Measurements from ENCODE around the gene NTN5.
"Not testable (repeated sequence)": the region's sequence is repeated elsewhere in the genome, so short reads cannot be mapped to it uniquely, and the experiment has no call there.

Gene NTN5

GRCh38 chr19:48639483-48640375 lies 33.1 kb downstream of the NTN5 start:
- no peak for DNase-seq

- no peak for DNase-seq
Measured at GRCh38 chr19:48638831-48639381, 33.9 kb downstream of the NTN5 start.

GRCh38 chr19:48637948-48638830 lies 34.6 kb downstream of the NTN5 start:
- peak; percentile 94 for DNase-seq

GRCh38 chr19:48637449-48637947 lies 35.3 kb downstream of the NTN5 start:
- DNase-seq, result peak; percentile 99

- no peak for DNase-seq
Measured at GRCh38 chr19:48636859-48637448, 35.9 kb downstream of the NTN5 start, which contains the start of gene DBP. Gene DBP, minus strand, starts transcription at chr19:48637379. Its CDS starts 385 bp downstream, at chr19:48636994.

GRCh38 chr19:48635966-48636858 lies 36.6 kb downstream of the NTN5 start:
- no peak for DNase-seq

- DNase-seq, result peak; percentile 50
Measured at GRCh38 chr19:48635263-48635965, 37.4 kb downstream of the NTN5 start.

DNA sequence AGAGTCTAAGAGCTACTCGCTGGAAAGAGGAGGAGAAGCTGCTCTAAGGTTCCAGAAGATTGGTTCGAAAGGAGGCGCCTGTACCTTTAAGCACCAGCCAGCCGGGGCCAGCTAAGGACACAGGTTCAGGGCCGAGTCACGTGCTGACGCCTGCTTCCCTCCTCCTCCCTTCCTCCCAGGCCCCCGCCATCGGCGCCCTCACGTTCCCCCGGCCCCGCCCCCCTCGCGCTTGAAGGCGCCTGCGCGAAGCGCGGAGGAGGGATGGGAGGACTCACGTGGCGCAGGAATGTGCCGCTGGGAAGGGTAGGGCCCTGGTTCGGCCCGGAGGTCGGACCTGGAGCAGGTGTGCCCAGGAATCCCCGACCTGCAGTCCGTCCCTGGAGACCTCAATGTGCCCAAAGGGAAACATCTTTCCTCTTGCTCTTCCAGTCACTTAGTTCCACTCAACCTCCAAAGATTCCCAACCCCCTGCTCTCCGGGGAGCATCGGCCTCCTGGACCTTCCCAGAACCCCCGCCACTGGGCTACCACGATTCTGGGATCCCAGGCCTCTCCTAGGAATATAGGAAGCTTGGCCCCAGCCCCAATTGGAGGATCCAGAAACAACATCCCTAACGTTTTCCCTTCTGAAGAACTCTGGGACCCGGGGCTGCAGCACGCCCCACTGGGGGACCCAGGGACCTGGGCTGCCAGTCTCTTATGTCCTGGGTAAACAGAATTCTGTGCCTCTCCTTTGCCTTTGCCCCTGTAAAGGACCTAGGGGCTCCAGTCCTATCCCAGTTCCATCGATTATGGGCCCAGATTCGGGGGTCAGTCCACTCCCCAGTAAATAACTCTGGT lies 38.2 kb downstream of the NTN5 start:
- peak; percentile 96 for DNase-seq

DNA sequence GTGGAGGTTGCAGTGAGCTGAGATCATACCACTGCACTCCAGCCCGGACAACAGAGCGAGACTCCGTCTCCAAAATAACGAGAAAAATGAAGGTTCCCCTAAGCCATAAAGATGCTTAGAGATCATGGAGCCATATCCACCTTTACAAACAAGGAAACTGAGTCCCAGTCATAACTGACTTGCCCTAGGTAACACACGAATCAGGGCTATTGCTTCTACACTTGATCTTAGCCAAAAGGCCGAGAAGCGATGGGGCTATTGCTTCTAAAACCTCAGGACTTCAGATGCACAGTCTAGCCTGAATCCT lies 38.8 kb downstream of the NTN5 start:
- DNase-seq, result no peak

DNA sequence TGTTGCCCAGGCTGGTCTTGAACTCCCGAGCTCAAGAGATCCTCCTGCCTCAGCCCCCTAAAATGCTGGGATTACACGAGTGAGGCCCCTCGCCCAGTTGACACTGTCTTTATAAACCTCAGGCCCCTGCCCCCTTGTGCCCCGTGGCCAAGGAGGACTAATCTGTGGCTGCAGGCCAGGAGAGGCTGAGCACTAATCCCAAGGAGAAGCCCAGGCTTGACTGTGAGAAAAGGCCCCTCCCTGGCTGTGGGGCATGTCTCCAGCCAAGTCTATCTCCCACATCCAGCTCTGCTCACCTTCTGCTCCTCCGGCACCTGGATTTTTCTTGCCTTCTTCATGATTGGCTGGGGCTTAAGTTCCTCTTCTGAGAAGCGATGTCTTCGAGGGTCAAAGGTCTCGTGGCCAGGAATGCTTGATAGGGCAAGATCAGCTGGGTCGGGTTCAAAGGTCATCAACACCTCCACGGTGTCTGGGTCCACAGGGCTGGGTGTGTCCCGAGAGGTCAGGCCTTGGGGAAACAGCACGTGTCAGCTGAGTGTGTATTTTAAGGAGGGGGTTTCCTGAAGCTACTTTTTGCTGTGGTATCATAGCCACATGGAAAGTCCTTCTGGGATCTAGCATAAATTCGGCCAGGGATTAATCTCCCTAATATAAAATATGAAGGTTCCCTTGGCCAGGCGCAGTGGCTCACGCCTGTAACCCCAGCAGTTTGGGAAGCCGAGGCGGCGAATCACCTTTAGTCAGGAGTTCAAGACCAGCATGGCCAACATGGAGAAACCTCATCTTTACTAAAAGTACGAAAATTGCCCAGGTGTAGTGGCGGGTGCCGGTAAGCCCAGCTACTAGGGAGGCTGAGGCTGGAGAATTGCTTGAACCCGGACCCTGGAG lies 39.4 kb downstream of the NTN5 start:
- no peak for DNase-seq

DNA sequence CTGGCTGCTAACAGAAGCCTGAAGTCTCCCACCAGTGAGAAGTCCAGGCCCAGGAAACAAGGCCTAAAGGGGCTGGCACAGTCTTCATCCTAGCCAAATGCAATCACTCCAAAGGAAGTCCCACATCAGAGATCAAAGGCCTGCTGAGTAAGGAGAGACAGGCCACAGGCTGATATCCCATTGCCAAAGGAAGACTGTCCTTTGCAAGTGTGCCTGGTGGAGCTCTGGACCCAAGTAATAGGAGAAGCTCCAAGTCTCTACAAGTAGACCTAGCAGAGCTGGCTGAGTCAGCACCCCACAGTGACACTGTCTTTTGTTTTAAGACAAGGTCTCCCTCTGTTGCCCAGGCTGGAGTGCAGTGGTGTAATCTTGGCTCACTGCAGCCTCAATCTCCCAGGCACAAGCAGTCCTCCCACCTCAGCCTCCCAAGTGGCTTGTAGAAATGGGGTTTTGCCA lies 40.1 kb downstream of the NTN5 start:
- peak; percentile 52 for DNase-seq

GRCh38 chr19:48632286-48632685 lies 40.5 kb downstream of the NTN5 start:
- not testable (repeated sequence) for DNase-seq

GRCh38 chr19:48631225-48631624 lies 41.6 kb downstream of the NTN5 start:
- DNase-seq, result no peak

GRCh38 chr19:48630296-48631063 lies 42.3 kb downstream of the NTN5 start:
- DNase-seq, result peak; percentile 57

- DNase-seq, result no peak
Measured at GRCh38 chr19:48629599-48630295, 43.1 kb downstream of the NTN5 start.

- no peak for DNase-seq
Measured at GRCh38 chr19:48629297-48629598, 43.6 kb downstream of the NTN5 start.

DNA sequence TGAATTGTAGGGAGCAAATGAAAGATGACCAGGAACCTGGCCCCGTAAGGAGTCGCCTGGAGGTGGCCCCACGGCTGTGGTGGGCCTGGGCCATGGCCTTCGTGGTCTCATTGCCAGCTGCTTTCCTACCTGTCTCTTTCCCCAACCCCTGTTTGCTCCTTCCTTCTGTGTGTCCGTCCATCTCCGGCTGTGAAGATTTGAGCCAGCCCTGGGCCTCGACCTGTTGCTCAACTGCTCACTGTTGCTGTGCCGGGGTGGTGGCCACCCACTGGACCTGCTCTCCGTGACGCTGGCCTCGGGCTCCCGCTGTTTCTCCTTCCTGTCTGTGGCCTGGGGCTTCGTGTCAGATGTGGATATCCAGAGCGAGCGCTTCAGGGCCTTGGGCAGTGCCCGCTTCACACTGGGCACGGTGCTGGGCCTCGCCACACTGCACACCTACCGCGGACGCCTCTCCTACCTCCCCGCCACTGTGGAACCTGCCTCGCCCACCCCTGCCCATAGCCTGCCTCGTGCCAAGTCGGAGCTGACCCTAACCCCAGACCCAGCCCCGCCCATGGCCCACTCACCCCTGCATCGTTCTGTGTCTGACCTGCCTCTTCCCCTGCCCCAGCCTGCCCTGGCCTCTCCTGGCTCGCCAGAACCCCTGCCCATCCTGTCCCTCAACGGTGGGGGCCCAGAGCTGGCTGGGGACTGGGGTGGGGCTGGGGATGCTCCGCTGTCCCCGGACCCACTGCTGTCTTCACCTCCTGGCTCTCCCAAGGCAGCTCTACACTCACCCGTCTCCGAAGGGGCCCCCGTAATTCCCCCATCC lies 44.1 kb downstream of the NTN5 start:
- DNase-seq, result no peak

Measured in fibroblast of skin of right biceps (primary cell).